ENCODE results near the gene SLC5A11. TPM values are rescaled to one million over a fixed set of nuclear protein-coding genes. Genes with fewer than 3 reads are reported as not detected.

The SLC5A11 gene
- polyA plus RNA-seq, 1 donor (not counting 4 experiments of a cell fraction or from before 2014, with no cell fraction given), result 0.07 TPM

DNA sequence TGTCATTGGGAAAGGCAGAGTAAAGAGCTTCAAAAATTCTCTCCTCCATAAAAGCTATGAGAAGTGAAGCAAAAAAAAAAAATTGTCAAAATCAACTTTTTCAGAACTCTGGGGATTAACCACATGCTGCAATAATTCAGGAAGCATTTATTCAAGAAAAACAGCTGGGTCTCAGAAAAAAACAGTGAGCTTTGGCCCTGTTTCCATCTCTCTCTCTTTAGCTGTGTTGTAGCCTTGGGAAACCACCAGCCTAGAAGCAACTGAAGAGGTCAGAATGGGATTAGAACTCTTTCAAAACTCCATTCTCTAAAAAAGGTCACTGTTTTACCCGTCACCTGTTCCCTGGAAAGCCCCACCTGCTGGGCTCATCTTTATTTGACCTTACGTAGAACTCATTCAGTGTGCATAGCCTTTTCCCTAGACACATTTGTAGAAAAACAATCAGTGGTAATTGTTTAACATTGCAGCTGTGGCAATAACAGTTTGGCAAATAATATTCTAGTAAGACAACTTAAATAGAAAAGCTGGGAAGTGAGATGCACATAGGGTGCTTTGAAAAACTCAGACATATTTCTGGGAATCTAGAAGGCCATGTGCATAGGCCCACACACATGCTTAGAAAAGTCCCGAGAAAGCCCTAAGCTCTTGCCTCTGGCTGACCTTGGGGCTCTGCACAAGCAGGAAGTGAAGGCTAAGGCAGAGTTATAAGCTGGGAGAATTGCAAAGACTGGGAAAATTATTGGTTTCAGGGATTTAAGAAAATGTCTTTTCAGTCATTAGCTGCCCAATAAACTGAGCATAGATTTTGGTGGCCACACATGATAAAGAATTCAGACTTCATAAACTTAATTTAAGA is 18.0 kb downstream of the SLC5A11 start:
- dilution Hi-C loops (cut with MboI; ENCODE audit: extremely low pct_ligation_motif_present, low sequenced_read_pairs), result no loop called here
- Histone ChIP-seq H3K27me3 (ENCODE audit: control insufficient read depth, extremely low read depth, insufficient read depth, low read length) (no peaks in the 10 kb centered on the region), H3K36me3 (ENCODE audit: control insufficient read depth in 2 of 2, extremely low read depth in 1 of 2, insufficient read depth in 2 of 2, low read length in 2 of 2) (no peaks in the 10 kb centered on the region), H3K4me2 (ENCODE audit: control insufficient read depth, extremely low read depth, insufficient read depth, low read depth, low read length) (no peak overlapping the region), H3K9me3 (ENCODE audit: control insufficient read depth, low read depth, low read length) (no peaks in the 10 kb centered on the region), H3K4me1 (ENCODE audit: control insufficient read depth, extremely low read depth, insufficient read depth, low read length) (no peaks in the 10 kb centered on the region), H3K27ac (ENCODE audit: control insufficient read depth, insufficient read depth, low read length) (no peak overlapping the region), H3K9me1 (ENCODE audit: control insufficient read depth, extremely low read depth, insufficient read depth, low read length) (no peaks in the 10 kb centered on the region), H3K9ac (ENCODE audit: control insufficient read depth, extremely low read depth, insufficient read depth, low read length) (no peak overlapping the region), H2AFZ (ENCODE audit: control insufficient read depth, low read length) (no peak overlapping the region), H3K4me3 (ENCODE audit: control insufficient read depth in 2 of 3, extremely low read depth in 1 of 3, insufficient read depth in 2 of 3, low read depth in 1 of 3, low read length in 3 of 3) (no peak overlapping the region), H3K79me2 (ENCODE audit: control insufficient read depth, insufficient read depth, low read length) (no peaks in the 10 kb centered on the region), H4K20me1 (ENCODE audit: control insufficient read depth, extremely low read depth, insufficient read depth, low read length) (no peaks in the 10 kb centered on the region)
- no peak for FAIRE-seq
- no peak for TF ChIP-seq EZH2 (IDR thresholded peaks at IDR 0.05; ENCODE audit: low read length)
- TF ChIP-seq CTCF (optimal IDR thresholded peaks at IDR 0.05 in 1 of 3, IDR thresholded peaks at IDR 0.05 in 1 of 3, conservative IDR thresholded peaks at IDR 0.05 in 1 of 3; ENCODE audit: extremely low read depth in 1 of 3, insufficient read depth in 2 of 3, low read length in 3 of 3), result no peak
- DNase-seq (ENCODE audit: low read depth, low spot score), result no peak

- H3K79me2 ChIP-seq (ENCODE audit: control insufficient read depth, insufficient read depth, low read length), result no peaks in the 10 kb centered on the region
- H3K27ac ChIP-seq (ENCODE audit: control insufficient read depth, insufficient read depth, low read length), result no peak overlapping the region
- FAIRE-seq (no peak), DNase-seq (ENCODE audit: low read depth, low spot score) (no peak)
- no peaks in the 10 kb centered on the region for H3K4me1 ChIP-seq (ENCODE audit: control insufficient read depth, extremely low read depth, insufficient read depth, low read length)
- no peak overlapping the region for H2AFZ ChIP-seq (ENCODE audit: control insufficient read depth, low read length)
- no peaks in the 10 kb centered on the region for H3K27me3 ChIP-seq (ENCODE audit: control insufficient read depth, extremely low read depth, insufficient read depth, low read length)
- H3K9me1 ChIP-seq (ENCODE audit: control insufficient read depth, extremely low read depth, insufficient read depth, low read length), result no peaks in the 10 kb centered on the region
- no peaks in the 10 kb centered on the region for H3K36me3 ChIP-seq (ENCODE audit: control insufficient read depth in 2 of 2, extremely low read depth in 1 of 2, insufficient read depth in 2 of 2, low read length in 2 of 2)
- dilution Hi-C loops (cut with MboI; ENCODE audit: extremely low pct_ligation_motif_present, low sequenced_read_pairs), result no loop called here
- H3K9ac ChIP-seq (ENCODE audit: control insufficient read depth, extremely low read depth, insufficient read depth, low read length), result no peak overlapping the region
- TF ChIP-seq EZH2 (IDR thresholded peaks at IDR 0.05; ENCODE audit: low read length) (no peak), CTCF (optimal IDR thresholded peaks at IDR 0.05 in 1 of 3, IDR thresholded peaks at IDR 0.05 in 1 of 3, conservative IDR thresholded peaks at IDR 0.05 in 1 of 3; ENCODE audit: extremely low read depth in 1 of 3, insufficient read depth in 2 of 3, low read length in 3 of 3) (no peak)
- no peak overlapping the region for H3K4me3 ChIP-seq (ENCODE audit: control insufficient read depth in 2 of 3, extremely low read depth in 1 of 3, insufficient read depth in 2 of 3, low read depth in 1 of 3, low read length in 3 of 3)
- H3K9me3 ChIP-seq (ENCODE audit: control insufficient read depth, low read depth, low read length), result no peaks in the 10 kb centered on the region
- no peak overlapping the region for H3K4me2 ChIP-seq (ENCODE audit: control insufficient read depth, extremely low read depth, insufficient read depth, low read depth, low read length)
- H4K20me1 ChIP-seq (ENCODE audit: control insufficient read depth, extremely low read depth, insufficient read depth, low read length), result no peaks in the 10 kb centered on the region
These were observed 23.3 kb downstream of the SLC5A11 start for GRCh38 chr16:24869033-24869432.

All from keratinocyte (primary cell).